ENCODE measurements around the gene MAPK10.
"Not testable (repeated sequence)": the region's sequence is repeated elsewhere in the genome, so short reads cannot be mapped to it uniquely, and the experiment has no call there.

Gene MAPK10

DNA sequence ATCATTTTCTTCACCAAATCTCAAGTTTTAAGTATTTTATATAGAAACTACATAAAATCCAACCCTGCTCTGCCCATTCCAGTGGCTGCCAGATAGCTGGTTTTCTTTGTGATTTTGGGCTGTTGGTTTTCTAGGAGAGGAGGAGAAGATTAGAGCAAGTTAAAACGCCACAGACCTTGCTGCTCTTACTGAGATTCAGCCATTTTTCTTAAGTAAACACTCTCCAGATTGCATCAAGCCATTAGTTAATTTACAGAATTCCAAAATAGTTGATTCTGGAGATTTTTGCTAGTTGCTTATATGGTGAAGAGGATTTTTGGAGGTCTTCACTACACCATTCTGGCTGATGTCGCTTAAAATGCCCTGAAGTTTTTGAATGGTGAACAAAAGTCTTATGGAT is 366.2 kb downstream of the MAPK10 start:
- FAIRE-seq = no peak
- no peak for DNase-seq (ENCODE audit: low spot score)

DNA sequence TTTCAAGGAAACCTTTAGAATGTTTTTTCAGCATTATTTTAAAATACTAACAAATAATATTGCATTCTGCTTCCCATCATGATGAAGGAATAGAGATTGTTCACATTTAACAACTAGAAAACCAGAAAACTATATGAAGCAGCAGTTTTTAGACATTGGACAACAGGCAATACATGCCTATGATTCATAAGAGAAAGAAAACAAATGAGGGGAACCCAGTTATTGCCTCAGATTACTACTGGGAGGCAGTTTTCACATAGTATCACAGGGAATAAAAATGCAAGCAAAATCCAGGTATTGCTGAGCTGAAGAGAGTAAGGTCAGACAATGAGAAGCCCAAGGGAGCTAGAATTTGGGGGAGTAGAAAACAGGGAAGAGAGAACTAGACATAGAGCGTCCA is 373.6 kb downstream of the MAPK10 start:
- FAIRE-seq = no peak
- DNase-seq (ENCODE audit: low spot score) = no peak

DNA sequence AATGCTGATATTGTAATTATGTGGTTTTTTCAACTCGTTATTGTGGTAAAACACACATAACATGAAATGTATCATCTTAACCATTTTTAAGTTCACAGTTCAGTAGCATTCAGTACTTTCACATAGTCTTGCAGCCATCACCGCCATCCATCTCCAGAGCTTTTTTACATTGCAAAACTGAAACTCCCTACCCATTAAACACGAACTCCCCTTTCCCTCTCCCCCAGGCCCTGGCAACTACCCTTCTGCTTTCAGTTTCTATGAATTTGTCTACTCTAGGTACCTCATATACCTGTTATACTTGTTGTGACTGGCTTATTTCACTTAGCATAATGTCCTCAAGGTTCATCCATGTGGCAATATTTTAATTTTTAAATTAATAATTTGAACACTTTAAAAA is 380.6 kb downstream of the MAPK10 start:
- FAIRE-seq = no peak
- DNase-seq (ENCODE audit: low spot score) = no peak

DNA sequence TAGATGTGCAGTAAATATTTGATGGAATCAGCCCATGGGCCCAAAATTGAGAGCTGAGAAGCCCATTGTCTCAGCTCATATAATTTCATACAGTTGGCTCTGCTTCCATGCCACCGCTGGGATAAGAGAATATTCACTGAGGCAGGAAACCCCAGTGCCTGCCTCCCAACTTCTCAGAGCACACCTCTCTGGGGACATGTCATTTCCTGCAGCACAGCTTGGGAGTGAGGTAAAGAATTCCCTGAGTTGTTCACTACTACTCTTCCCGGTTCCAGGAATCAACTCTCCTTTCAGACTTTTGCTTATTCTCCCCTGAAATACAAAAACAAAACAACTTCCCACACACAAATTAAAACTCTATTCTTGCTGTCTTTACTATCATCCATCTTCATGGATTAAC is 389.3 kb downstream of the MAPK10 start:
- DNase-seq (ENCODE audit: low spot score) (no peak), FAIRE-seq (no peak)

DNA sequence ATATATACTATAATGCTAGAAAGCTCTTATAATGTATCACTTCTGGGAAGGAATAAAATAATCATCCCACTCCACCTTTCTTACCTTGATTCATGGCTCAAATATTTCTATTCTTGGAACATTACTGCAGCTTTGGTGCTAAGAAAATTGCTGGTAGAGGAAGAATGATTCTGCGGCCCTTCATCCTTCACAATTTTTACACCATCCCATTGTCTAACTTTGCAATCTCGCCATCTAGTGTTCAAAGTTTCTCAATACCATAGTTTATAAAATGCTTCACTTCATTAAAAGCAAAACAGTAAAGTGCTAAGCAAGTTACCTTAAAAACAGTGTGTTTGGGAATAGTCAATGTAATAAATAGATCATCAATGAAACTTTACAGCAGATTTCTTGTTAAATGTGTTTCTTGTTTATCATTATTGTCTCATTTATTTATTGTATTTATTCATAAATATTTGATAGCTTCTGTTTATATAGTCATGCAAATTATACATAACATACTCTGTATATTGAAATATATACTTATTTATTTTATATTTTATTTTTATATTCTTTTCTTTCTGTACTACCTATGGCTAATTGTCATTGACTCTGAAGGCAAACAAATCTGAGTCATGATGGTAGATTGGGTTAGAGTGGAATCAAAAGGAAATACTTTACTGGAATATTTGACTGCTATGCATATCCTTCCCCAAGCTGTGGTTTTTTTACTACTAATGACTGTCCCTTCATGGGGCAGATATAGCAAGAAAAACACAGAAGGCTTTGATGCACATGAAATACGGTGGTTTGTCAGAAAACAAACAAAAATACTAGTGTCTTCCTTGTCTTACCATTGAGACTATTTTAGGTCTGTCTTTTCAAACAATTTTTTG is 390.7 kb downstream of the MAPK10 start:
- DNase-seq (ENCODE audit: low spot score) = peak; percentile 35
- peak; percentile 85 for FAIRE-seq

DNA sequence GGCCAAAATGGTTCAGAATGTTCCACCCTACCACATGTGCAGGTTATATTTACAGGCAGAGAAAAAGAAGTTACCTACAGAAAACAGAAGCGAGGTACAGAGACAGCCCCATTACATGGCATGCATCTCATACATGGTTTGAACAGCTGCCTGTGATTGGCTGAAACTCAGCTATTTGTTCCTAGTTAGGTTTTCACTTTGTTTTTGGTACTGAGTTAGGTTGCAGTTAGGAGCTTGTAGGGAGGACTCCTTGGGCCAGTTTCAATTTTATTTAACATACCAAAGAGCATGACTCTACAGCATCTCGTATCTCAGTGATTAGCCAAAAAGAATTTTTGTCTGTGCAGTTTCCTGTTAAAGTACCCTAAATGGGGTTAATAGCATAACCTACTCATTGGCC is 392.0 kb downstream of the MAPK10 start:
- DNase-seq (ENCODE audit: low spot score) (no peak), FAIRE-seq (no peak)

DNA sequence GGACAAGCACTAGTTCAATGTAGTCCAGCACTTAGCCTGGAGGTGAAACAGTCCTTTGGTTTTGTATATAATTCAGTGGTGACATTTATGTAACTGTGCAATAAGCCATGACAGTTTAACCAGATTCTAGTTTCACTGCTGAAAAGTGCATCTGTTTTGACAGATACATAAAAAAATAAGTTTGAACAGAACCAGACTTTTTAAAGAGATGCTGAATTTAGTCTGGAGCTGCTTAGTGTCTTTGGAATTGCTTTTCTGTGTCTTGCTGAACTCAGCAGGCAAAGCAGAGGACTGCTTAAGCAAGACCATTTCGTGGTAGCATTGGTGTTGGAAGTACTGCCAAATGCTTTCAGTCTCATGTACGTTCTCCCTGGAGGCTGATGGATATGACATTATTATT is 393.5 kb downstream of the MAPK10 start:
- FAIRE-seq = no peak
- no peak for DNase-seq (ENCODE audit: low spot score)

DNA sequence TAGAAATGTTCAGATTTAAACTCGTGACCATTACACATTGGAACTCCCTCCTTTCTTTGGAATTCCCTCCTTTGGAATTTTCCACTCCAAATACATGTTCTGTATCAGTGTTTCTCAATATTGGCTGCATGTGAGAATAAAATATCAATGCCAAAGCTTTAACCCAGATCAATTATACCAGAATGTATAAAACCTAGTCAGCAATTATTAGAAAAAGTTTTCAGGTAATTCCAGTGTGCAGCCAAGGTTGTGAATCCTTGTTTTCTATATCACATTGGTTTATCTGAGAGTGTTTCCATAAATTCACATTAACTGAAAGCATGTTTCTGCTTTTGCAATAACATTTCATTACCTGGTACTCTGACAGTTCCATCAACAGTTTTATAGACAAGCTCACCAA is 394.3 kb downstream of the MAPK10 start:
- FAIRE-seq (no peak), DNase-seq (ENCODE audit: low spot score) (no peak)

DNA sequence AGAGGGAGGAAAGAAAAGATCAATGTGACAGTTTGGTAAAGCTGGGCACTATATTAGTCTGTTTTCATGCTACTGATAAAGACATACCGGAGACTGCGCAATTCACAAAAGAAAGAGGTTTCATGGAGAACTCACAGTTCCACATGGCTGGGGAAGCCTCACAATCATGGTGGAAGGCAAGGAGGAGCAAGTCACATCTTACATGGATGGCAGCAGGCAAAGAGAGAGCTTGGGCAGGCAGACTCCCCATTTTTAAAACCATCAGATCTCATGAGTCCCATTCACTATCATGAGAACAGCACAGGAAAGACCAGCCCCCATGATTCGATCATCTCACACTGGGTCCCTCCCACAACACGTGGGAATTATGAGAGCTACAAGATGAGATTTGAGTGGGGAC is 394.8 kb downstream of the MAPK10 start:
- not testable (repeated sequence) for DNase-seq (ENCODE audit: low spot score); FAIRE-seq

DNA sequence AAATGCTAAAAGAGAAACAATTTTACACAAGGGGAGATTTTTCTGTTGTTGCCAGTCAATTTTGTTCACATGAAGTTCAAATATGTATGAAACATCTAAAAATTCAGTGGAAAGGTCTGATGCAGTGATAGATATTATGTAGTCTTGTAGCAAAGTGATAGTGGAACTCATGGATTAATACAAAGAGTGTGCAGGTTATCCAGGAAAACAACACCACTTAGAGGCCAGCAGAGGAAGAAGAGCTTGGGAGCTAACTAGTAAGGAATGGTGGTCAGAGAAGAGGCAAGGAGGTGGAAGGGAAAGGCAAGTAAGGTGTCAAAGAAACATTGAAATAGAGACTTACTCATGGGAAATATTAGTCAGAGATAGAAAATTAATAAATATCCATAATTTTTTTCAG is 395.6 kb downstream of the MAPK10 start:
- DNase-seq (ENCODE audit: low spot score) = peak; percentile 15
- FAIRE-seq = no peak

DNA sequence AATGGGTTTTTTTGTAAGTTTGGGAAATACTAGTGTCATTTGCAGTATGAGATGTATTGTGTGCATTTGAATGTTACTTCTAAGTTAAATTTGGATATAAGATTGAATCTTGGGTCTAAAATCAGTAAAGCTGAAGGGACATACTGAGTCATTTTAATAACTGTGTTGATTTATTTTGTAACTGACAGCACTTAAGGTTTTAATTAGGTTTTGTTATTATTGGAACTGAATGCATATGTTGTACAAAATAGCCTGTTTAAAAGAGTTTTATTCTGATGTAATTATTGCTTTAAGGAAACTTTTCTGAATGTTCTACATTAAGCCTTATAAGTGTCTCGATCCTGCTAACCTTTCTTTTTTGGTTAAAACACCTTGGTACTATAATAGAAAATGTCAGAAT is 396.6 kb downstream of the MAPK10 start:
- FAIRE-seq = no peak
- no peak for DNase-seq (ENCODE audit: low spot score)

DNA sequence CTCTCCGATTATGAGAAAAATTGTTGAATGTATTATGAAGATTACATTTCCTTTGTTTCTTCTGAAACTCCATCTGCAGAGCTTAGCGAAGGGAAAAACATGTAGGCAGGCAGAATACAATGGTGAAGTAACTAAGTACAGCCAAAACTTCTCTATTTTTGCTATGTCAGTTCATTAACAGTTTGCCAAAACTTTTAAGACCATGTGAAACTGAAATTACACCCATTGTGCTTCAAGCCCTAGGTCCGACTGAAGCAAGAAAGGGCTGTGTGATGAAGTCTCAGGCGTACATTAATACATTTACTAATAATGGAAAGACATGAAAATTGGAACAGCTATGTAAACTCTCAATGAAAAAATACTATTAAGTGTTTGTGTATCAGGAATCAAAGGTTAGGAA is 398.0 kb downstream of the MAPK10 start:
- FAIRE-seq = no peak
- DNase-seq (ENCODE audit: low spot score) = no peak

DNA sequence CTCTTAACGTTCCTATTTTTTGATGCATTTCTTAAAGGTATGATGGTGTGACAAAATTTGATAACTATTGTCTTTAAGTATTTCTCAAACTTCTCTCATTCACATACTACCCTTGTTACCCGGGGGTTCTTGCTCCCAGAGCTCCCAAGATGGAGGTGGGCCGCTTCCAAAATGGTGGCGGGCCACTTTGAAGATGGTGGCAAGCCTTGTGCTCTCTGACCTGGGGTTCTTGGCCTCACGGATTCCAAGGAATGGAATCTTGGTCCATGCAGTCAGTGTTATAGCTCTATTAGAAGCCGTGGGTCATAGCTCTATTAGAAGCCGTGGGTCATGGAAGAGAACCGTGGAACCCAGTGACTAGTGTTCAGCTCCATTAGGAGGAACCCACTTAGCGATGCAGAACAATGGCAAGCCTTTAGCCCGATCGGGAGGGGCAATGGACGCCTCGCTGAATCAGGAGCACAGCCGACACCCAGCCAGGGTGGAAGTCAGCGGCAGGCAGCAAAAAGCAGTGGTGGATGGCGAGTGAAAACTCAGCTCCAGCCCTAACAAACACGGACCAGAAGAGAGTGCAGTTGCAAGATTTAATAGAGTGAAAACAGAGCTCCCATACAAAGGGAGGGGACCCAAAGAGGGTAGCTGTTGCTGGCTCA is 403.4 kb downstream of the MAPK10 start:
- FAIRE-seq = no peak
- no peak for DNase-seq (ENCODE audit: low spot score)

DNA sequence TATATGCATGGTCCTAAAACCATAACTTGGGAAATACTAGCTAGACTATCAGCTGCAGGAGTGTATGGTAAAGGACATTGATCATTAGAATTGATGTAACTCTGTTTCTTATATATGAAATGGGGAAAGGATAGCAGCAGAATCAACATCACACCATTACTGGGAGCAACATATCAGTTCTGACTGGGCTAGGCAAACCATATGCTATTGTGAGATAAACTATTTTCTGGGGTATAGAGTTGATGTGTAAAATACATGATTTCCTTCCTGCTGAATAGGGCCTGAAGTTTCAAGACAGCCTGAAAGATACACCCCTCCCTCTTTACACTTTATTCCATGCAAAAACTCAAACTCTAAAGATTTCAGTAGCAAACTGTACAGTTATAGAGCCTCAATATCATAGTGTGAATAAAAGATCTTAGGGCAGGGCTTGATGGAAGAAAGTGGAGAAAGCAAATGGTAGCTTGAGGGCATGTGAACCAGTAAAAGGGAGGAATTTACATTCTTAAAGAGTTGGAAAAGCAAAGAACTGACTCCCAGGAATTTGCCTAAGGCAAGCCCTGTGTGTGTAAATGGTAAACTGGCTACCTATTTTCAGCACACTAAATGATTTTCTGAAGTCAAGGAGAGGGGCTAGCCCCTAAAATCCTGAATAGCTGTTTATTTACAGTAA is 404.1 kb downstream of the MAPK10 start:
- no peak for DNase-seq (ENCODE audit: low spot score)
- FAIRE-seq = no peak

DNA sequence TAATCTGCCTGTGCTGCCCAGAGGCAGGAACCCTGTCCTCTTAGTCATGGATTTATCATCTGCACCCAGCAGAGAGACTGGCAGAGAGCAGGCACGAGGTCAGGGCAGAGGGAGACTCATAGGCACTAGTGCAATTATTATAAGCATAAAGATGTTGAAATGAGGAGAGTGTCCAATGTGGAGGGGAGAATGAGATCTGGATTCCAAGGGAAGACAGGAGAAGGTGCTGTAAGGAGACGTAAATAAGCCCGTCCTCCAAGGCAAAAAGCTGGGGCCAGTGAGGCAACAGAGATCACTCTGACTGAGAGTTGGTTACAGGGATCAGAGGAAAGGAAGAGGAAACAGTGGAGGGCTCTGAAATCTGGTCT is 406.2 kb downstream of the MAPK10 start:
- peak; percentile 91 for FAIRE-seq
- DNase-seq (ENCODE audit: low spot score) = peak; percentile 87

DNA sequence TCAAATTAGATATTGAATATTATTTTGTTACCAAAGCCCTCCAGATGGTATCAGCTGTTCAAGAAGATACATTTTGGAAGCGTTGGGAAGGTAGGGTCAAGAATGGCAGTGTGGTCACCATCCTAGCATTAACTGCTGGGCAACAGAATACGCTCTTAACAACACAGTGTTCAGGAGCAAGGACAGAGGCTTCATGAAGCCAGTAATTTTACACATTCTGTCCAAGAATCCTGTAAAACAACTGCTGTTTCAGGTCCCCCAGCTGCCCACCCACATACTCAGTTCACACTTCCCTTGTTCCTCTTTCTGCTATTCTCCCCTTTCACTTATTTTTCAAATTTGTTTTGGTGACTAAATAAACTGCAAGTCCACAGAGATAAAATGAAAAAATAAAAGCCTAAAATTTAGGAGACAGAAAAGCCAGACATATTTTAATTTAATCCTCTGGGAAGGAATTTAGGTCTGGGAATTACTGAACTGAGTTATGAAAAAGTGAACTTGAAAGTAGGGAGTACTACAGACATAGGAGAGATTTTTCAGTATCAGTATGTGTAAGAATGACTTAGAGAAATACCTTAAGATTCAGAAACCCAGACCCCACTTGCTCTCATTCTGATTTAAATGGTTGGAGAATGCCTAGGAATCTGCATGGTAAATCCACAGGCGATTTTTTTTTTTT is 406.7 kb downstream of the MAPK10 start:
- DNase-seq (ENCODE audit: low spot score) (no peak), FAIRE-seq (no peak)

DNA sequence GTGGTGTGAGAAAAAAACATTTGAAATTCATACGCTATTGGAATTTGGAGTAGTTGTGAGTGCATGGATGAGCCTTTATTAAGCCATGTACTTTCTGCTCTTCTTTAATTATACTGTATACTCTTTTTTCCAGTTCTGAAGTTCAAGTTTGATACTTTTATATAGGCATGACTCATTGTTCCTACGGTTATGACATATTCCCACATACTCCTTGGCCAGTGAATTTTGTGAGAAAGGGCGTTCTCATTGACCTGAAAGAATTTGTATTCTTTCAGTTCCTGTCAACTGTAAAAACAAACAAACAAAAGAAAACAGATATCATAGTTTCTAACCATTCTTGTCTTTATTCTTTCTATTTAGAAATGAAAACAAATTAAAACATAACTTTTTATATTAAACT is 407.3 kb downstream of the MAPK10 start:
- FAIRE-seq (peak; percentile 79), DNase-seq (ENCODE audit: low spot score) (peak; percentile 40)

DNA sequence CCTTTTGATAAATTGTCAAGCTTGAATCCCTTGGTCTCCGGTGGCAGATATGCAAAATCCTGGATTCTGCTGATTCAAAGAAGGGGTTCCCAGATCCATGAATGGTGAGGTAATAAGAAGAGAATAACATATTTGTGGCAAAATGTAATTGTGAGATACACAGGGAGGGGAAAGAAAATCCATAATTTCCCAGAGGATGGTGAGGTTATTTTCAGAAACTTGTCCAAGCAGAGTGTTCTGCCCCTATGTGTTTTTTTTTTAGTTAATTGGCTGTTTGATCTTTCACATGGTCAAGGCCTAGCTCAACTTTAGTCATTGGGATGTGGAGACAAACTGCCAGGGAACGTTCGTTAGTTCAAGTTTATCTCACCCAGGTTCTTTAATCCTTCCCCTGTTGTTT is 408.8 kb downstream of the MAPK10 start:
- FAIRE-seq (no peak), DNase-seq (ENCODE audit: low spot score) (no peak)

DNA sequence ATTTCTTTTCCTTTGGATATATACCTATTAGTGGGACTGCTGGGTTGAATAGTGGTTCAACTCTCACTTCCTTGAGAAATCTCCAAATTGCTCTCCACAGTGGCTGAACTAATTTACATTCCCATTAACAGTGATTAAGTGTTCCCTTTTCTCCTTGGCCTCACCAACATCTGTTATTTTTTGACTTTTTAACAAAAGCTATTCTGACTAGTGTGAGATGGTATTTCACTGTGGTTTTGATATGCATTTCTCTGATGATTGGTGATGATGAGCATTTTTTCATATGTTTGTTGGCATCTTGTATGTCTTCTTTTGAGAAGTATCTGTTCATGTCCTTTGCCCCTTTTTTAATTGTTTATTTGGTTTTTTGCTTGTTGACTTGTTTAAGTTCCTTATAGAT is 413.0 kb downstream of the MAPK10 start:
- FAIRE-seq (no peak), DNase-seq (ENCODE audit: low spot score) (no peak)

DNA sequence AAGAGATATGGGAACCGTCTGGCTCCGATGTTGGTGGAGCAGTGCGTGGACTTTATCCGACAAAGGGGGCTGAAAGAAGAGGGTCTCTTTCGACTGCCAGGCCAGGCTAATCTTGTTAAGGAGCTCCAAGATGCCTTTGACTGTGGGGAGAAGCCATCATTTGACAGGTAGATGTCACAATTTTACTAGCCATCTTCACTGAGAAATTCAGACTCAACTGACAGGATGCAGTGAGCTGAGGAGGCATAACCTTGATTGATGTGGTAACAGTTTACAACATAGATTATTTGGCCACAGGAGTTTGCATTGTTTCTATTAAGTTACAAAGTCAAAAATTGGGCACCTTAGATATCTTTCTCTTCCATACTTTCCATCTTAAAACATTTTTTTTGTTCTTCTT is 417.7 kb downstream of the MAPK10 start:
- DNase-seq (ENCODE audit: low spot score) (no peak), FAIRE-seq (no peak)

DNA sequence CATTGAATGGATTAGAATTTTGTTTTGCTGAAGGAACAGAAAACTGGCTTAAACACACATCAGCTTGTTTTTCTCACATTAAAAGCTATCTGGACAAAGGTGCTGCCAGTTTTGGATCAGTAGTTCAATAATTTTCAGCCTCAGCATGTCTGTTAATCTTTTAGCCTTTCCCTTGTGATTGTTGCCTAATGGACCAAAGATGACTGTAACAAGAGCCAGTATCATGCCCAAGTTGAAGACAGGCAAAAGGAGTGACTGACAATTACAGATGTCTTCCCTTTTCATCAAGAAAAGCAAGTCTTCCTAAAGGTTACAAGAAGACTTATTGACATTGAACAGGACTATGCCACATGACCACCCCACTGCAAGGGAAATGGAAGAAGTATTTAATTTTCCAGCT is 419.7 kb downstream of the MAPK10 start:
- peak; percentile 68 for FAIRE-seq

More for the DNA sequence above, 419.7 kb downstream of the MAPK10 start:
- DNase-seq (ENCODE audit: low spot score) = no peak

Measured in RCC 7860 (cell line).